T-helper 1 cell treated with Interleukin-12 subunit alpha and Interleukin-12 subunit beta and Interleukin-4 antibody, amounts not matched to agents 30 μg/mL and 1 μg/mL, for 36 hours (primary cell): ENCODE results near the gene MICOS13.

Experiments
- H3K27ac Mint-ChIP-seq: one replicate; pipeline ENCODE4 v1.8.0; 2021; ENCODE audit warnings: mild to moderate bottlenecking, mixed read lengths
- H3K27me3 Mint-ChIP-seq: one replicate; pipeline ENCODE4 v1.8.0; 2021; ENCODE audit warnings: low read depth, mixed read lengths
- H3K36me3 Mint-ChIP-seq: one replicate; pipeline ENCODE4 v1.8.0; 2021; ENCODE audit warnings: low read depth, mixed read lengths
- H3K4me1 Mint-ChIP-seq: one replicate; pipeline ENCODE4 v1.8.0; 2021; ENCODE audit warnings: low read depth, mixed read lengths
- H3K4me3 Mint-ChIP-seq: one replicate; pipeline ENCODE4 v1.8.0; 2021; ENCODE audit warnings: mild to moderate bottlenecking, moderate library complexity, mixed read lengths
- H3K9me3 Mint-ChIP-seq: one replicate; pipeline ENCODE4 v1.8.0; 2021; ENCODE audit warnings: mixed read lengths

MICOS13 gene

GRCh38 chr19:5672708-5673459 lies 7.4 kb downstream of the MICOS13 start:
- H3K36me3 Mint-ChIP-seq: peaks cover 24% of the 10 kb centered on the region

GRCh38 chr19:5671600-5671999 lies 8.7 kb downstream of the MICOS13 start:
- H3K27me3 Mint-ChIP-seq: no peaks in the 10 kb centered on the region
- peaks cover 1% of the 10 kb centered on the region for H3K4me1 Mint-ChIP-seq
- peaks cover 34% of the 10 kb centered on the region for H3K36me3 Mint-ChIP-seq
- H3K4me3 Mint-ChIP-seq: no peak overlapping the region
- no peak overlapping the region for H3K27ac Mint-ChIP-seq
- H3K9me3 Mint-ChIP-seq: no peaks in the 10 kb centered on the region

More at GRCh38 chr19:5672708-5673459, 7.4 kb downstream of the MICOS13 start:
- no peaks in the 10 kb centered on the region for H3K9me3 Mint-ChIP-seq
- peaks cover 1% of the 10 kb centered on the region for H3K4me1 Mint-ChIP-seq
- no peaks in the 10 kb centered on the region for H3K27me3 Mint-ChIP-seq
- no peak overlapping the region for H3K4me3 Mint-ChIP-seq
- H3K27ac Mint-ChIP-seq: no peak overlapping the region

- Mint-ChIP-seq H3K36me3 (peaks cover 55% of the 10 kb centered on the region), H3K4me3 (no peak overlapping the region), H3K4me1 (peaks cover 6% of the 10 kb centered on the region), H3K27ac (no peak overlapping the region), H3K9me3 (no peaks in the 10 kb centered on the region), H3K27me3 (no peaks in the 10 kb centered on the region)
These were observed 11.1 kb downstream of the MICOS13 start for GRCh38 chr19:5669212-5669611.

GRCh38 chr19:5667751-5668271 lies 12.5 kb downstream of the MICOS13 start:
- no peaks in the 10 kb centered on the region for H3K9me3 Mint-ChIP-seq
- peaks cover 6% of the 10 kb centered on the region for H3K4me1 Mint-ChIP-seq
- H3K27me3 Mint-ChIP-seq: no peaks in the 10 kb centered on the region
- no peak overlapping the region for H3K27ac Mint-ChIP-seq
- peaks cover 52% of the 10 kb centered on the region for H3K36me3 Mint-ChIP-seq
- H3K4me3 Mint-ChIP-seq: no peak overlapping the region

DNA sequence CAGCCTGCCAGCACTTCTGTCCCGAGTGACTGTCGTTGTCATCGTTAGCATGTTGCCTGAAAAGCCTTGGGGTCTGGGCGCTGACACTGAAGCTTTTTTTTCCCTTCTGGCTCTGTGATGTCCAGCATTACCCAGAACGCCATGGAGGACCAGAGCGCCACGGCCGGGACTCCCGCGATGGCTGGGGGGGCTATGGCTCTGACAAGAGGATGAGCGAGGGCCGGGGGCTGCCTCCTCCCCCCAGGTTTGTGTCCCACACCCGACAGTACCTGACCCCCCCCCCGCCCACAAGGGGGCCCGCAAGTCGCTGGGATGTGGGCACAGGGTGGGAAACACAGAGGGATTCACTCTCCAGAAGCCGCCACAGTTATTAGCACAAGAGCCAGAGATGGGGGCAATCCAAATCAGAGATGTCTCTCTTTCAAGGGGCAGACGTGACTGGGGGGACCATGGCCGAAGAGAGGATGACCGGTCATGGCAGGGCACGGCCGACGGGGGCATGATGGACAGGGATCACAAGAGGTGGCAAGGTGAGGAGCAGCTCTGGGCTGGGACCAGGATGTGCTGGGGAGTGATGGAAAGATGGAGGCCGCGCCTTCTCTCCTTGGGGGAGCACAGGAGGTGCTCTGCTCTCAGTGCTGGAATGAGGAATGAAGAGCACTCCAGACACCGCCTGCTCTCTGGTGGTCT lies 13.2 kb downstream of the MICOS13 start:
- no peaks in the 10 kb centered on the region for H3K27me3 Mint-ChIP-seq
- H3K27ac Mint-ChIP-seq: no peak overlapping the region
- H3K36me3 Mint-ChIP-seq: peaks cover 51% of the 10 kb centered on the region

GRCh38 chr19:5665781-5666513 lies 14.4 kb downstream of the MICOS13 start:
- Mint-ChIP-seq H3K9me3 (no peaks in the 10 kb centered on the region), H3K27ac (no peak overlapping the region), H3K27me3 (no peaks in the 10 kb centered on the region), H3K4me3 (no peak overlapping the region), H3K36me3 (peaks cover 52% of the 10 kb centered on the region), H3K4me1 (peaks cover 6% of the 10 kb centered on the region)

More for the DNA sequence above, 13.2 kb downstream of the MICOS13 start:
- Mint-ChIP-seq H3K4me1 (peaks cover 6% of the 10 kb centered on the region), H3K9me3 (no peaks in the 10 kb centered on the region), H3K4me3 (no peak overlapping the region)

DNA sequence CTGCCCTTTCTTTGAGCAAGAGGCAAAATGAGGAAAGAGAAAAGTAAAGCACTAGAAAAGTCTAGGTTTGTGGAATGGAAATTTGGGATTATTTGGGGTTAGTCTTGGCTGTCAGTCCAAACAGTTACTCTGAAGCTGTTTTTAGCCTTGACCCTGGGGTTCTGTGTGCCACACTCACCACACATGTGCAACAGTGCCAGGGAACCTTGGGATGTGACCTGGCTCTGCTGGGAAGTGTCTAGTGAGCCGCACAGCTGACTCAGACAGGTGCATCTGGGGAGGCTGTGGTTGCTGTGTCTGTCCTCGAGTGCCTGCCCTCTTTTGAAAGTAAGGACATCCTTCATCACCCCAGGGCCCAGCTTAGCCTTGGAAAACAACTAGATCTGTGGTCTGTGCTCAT lies 15.8 kb downstream of the MICOS13 start:
- no peaks in the 10 kb centered on the region for H3K27me3 Mint-ChIP-seq
- H3K4me3 Mint-ChIP-seq: no peak overlapping the region
- H3K9me3 Mint-ChIP-seq: no peaks in the 10 kb centered on the region
- H3K4me1 Mint-ChIP-seq: peaks cover 6% of the 10 kb centered on the region
- H3K36me3 Mint-ChIP-seq: peaks cover 50% of the 10 kb centered on the region
- H3K27ac Mint-ChIP-seq: no peak overlapping the region

- Mint-ChIP-seq H3K36me3 (peaks cover 47% of the 10 kb centered on the region), H3K4me1 (peaks cover 6% of the 10 kb centered on the region), H3K27ac (no peak overlapping the region), H3K9me3 (no peaks in the 10 kb centered on the region), H3K4me3 (no peak overlapping the region), H3K27me3 (no peaks in the 10 kb centered on the region)
These were observed 16.4 kb downstream of the MICOS13 start for GRCh38 chr19:5663904-5664303.

- peaks cover 6% of the 10 kb centered on the region for H3K4me1 Mint-ChIP-seq
- H3K27me3 Mint-ChIP-seq: no peaks in the 10 kb centered on the region
- H3K36me3 Mint-ChIP-seq: peaks cover 42% of the 10 kb centered on the region
- no peaks in the 10 kb centered on the region for H3K9me3 Mint-ChIP-seq
- no peak overlapping the region for H3K4me3 Mint-ChIP-seq
- H3K27ac Mint-ChIP-seq: no peak overlapping the region
These were observed 18.8 kb downstream of the MICOS13 start for GRCh38 chr19:5661483-5661882.

- Mint-ChIP-seq H3K4me3 (no peak overlapping the region), H3K27me3 (no peaks in the 10 kb centered on the region), H3K9me3 (no peaks in the 10 kb centered on the region), H3K36me3 (peaks cover 46% of the 10 kb centered on the region), H3K27ac (no peak overlapping the region), H3K4me1 (no peaks in the 10 kb centered on the region)
These were observed 24.9 kb downstream of the MICOS13 start for GRCh38 chr19:5655412-5655811.

DNA sequence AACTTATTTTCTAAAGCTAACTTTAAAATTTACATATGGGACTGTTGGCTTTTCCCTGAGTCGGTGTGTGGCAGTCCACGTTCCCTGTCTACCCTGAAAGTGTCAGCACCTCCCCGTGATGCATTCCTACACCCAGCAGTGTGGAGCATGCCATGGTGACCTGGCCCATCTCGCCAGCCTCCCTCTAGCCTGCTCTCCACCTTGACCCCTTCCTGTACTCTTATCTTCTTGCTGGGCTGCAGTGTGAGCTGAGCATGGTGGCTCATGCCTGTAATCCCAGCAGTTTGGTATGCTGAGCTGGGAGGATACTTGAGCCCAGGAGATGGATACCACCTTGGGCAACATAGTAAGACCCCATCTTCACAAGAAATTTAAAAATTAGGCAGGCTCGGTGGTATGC lies 25.4 kb downstream of the MICOS13 start:
- H3K4me3 Mint-ChIP-seq: no peak overlapping the region
- H3K36me3 Mint-ChIP-seq: peaks cover 49% of the 10 kb centered on the region
- no peaks in the 10 kb centered on the region for H3K4me1 Mint-ChIP-seq
- H3K9me3 Mint-ChIP-seq: no peaks in the 10 kb centered on the region
- no peak overlapping the region for H3K27ac Mint-ChIP-seq
- no peaks in the 10 kb centered on the region for H3K27me3 Mint-ChIP-seq

DNA sequence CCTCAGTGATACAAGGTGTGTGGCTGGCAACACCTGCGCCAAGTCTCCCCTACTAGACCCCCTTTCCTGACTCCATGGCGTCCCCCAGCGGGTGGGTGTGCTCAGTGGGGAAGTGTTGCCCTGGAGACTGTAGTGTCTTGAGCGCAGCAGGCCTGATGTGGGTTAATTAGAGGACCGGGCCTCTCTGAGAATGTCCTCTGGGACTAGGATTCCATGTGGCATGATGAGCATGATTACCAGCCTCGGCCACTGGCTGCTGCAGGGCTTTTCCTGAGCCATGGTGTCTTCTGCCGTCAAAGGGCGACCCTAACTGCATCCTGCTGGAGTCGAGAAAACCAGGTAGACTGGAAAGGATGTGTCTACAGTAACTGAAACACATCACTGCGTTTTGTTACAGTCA lies 28.1 kb downstream of the MICOS13 start:
- H3K4me3 Mint-ChIP-seq: no peak overlapping the region
- H3K27me3 Mint-ChIP-seq: no peaks in the 10 kb centered on the region
- H3K36me3 Mint-ChIP-seq: peaks cover 56% of the 10 kb centered on the region
- H3K27ac Mint-ChIP-seq: no peak overlapping the region
- peaks cover 1% of the 10 kb centered on the region for H3K4me1 Mint-ChIP-seq
- H3K9me3 Mint-ChIP-seq: no peaks in the 10 kb centered on the region

- Mint-ChIP-seq H3K27ac (no peak overlapping the region), H3K36me3 (peaks cover 61% of the 10 kb centered on the region), H3K27me3 (no peaks in the 10 kb centered on the region), H3K9me3 (no peaks in the 10 kb centered on the region), H3K4me3 (no peak overlapping the region), H3K4me1 (peaks cover 3% of the 10 kb centered on the region)
These were observed 29.0 kb downstream of the MICOS13 start for GRCh38 chr19:5651361-5651760.

DNA sequence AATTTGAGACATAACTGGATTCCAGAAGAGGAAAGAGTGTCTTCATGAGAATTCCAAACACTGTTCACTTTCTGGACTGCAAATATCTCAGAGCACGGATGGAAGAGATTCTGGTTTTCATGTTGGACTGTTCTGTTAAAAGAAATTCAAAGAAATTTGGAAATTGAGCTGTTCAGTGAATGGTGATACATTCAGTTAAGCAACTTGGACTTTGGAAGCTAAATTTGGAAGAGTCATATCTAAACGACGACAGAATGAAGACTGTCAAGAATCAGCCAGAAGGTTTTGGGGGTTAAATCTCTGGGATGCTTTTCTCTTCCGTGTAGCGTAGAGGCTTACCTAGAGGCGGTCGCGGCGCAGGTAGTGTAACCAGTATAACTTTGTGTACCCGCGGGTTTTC lies 31.9 kb downstream of the MICOS13 start:
- H3K27ac Mint-ChIP-seq: no peak overlapping the region
- H3K27me3 Mint-ChIP-seq: no peaks in the 10 kb centered on the region
- no peak overlapping the region for H3K4me3 Mint-ChIP-seq
- no peaks in the 10 kb centered on the region for H3K9me3 Mint-ChIP-seq
- peaks cover 5% of the 10 kb centered on the region for H3K4me1 Mint-ChIP-seq
- H3K36me3 Mint-ChIP-seq: peaks cover 66% of the 10 kb centered on the region
